Measurements from ENCODE around the gene SOX10. TPM values are rescaled to one million over a fixed set of nuclear protein-coding genes. Genes with fewer than 3 reads are reported as not detected.

The SOX10 gene
- total RNA-seq, 3 donors from 2014 or later, result 0.46 to 21.2 (median 1.7) TPM

- no peaks in the 10 kb centered on the region for H3K4me1 ChIP-seq (ENCODE audit: low read depth)
- ATAC-seq (no peak), DNase-seq (no peak)
- H3K36me3 ChIP-seq (ENCODE audit: low read depth), result peaks cover 5% of the 10 kb centered on the region
- intact Hi-C loops (cut with DNase I, micrococcal nuclease), result no loop called here
- H3K9me3 ChIP-seq, result no peaks in the 10 kb centered on the region
- TF ChIP-seq CTCF (IDR thresholded peaks at IDR 0.05), result no peak
- H3K4me3 ChIP-seq, result no peak overlapping the region
These were observed 43.5 kb downstream of the SOX10 start for GRCh38 chr22:37940698-37941376.

- H3K4me1 ChIP-seq (ENCODE audit: low read depth), result peaks cover 11% of the 10 kb centered on the region
- no peaks in the 10 kb centered on the region for H3K36me3 ChIP-seq (ENCODE audit: low read depth)
- intact Hi-C loops (cut with DNase I, micrococcal nuclease), result no loop called here
- DNase-seq, result peak; percentile 90 to 97 (median 95)
- H3K9me3 ChIP-seq, result no peaks in the 10 kb centered on the region
- H3K4me3 ChIP-seq, result no peak overlapping the region
- ATAC-seq, result peak; percentile 100
- TF ChIP-seq CTCF (IDR thresholded peaks at IDR 0.05), result peak; percentile 98
These were observed 50.5 kb downstream of the SOX10 start for GRCh38 chr22:37933711-37934376.

GRCh38 chr22:37932821-37933578 lies 51.4 kb downstream of the SOX10 start:
- TF ChIP-seq CTCF (IDR thresholded peaks at IDR 0.05), result no peak
- no peak for ATAC-seq
- Histone ChIP-seq H3K4me1 (ENCODE audit: low read depth) (peaks cover 11% of the 10 kb centered on the region), H3K36me3 (ENCODE audit: low read depth) (no peaks in the 10 kb centered on the region), H3K4me3 (no peak overlapping the region), H3K9me3 (no peaks in the 10 kb centered on the region)
- peak in 1 of 3 donors; percentile 14 for DNase-seq
- intact Hi-C loops (cut with DNase I, micrococcal nuclease), result no loop called here

- Histone ChIP-seq H3K36me3 (ENCODE audit: low read depth) (no peaks in the 10 kb centered on the region), H3K4me1 (ENCODE audit: low read depth) (peaks cover 11% of the 10 kb centered on the region), H3K9me3 (no peaks in the 10 kb centered on the region), H3K4me3 (no peak overlapping the region)
- no peak for DNase-seq
- no peak for TF ChIP-seq CTCF (IDR thresholded peaks at IDR 0.05)
- intact Hi-C loops (cut with DNase I, micrococcal nuclease), result no loop called here
- ATAC-seq, result no peak
These were observed 52.0 kb downstream of the SOX10 start for GRCh38 chr22:37932401-37932800.

- ATAC-seq (no peak), DNase-seq (no peak)
- no peak for TF ChIP-seq CTCF (IDR thresholded peaks at IDR 0.05)
- Histone ChIP-seq H3K4me1 (ENCODE audit: low read depth) (peaks cover 11% of the 10 kb centered on the region), H3K36me3 (ENCODE audit: low read depth) (no peaks in the 10 kb centered on the region), H3K4me3 (no peak overlapping the region), H3K9me3 (no peaks in the 10 kb centered on the region)
- intact Hi-C loops (cut with DNase I, micrococcal nuclease), result no loop called here
These were observed 52.4 kb downstream of the SOX10 start for GRCh38 chr22:37931893-37932389.
